Heart left ventricle (tissue), 13 donors: ENCODE data around the gene SIN3B.

ENCODE experiments used
- CTCF ChIP-seq, 12 donors: fragments of 200-600 bp; sonication (generic) in 4 of 12; IDR thresholded peaks; one replicate each; pipeline versions ENCODE4 v1.5.0 to v1.8.0; 2018 to 2022; ENCODE audit warnings: antibody characterized with exemption in 12 of 12, mild to moderate bottlenecking in 5 of 12
- POLR2A ChIP-seq, 2 donors: fragments of 450-650 bp; IDR thresholded peaks; one replicate each; pipeline ENCODE4 v1.6.1; 2017; ENCODE audit warnings: antibody characterized with exemption in 2 of 2, mild to moderate bottlenecking in 2 of 2, moderate library complexity in 2 of 2
- donor health status: ischemic (EF 13 %, LVEDD 7.1; RV severe dilation, severe dysfunction).
- donor health status: DM: no; HTN: yes; CAD: no.
- donor health status: DM: no; HTN: no; CAD: no.
- donor health status: ischemic (EF 25% LVEDD 6.9; RV normal size, moderate dysfunction).
- donor health status: ischemic (EF 25% LVEDD 5.7; RV mildly dilated, moderate dysfunction).
- donor health status: ischemic (EF 35%, LVEDD 5.7; RV mildly dilated, moderate dysfunction).
- donor health status: nonischemic (EF 11% LVEDD 7.7; RV severe dilation, severe dysfunction).
- donor health status: DM: yes; HTN: yes; CAD: no.
- donor health status: PGD.
- donor health status: ischemic (EF 29% LVEDD 5.4; RV normal size, mild dysfunction).
- donor health status: nonischemic (EF 23%, LVEDD 6.1; RV moderate dilation, normal function).

DNA sequence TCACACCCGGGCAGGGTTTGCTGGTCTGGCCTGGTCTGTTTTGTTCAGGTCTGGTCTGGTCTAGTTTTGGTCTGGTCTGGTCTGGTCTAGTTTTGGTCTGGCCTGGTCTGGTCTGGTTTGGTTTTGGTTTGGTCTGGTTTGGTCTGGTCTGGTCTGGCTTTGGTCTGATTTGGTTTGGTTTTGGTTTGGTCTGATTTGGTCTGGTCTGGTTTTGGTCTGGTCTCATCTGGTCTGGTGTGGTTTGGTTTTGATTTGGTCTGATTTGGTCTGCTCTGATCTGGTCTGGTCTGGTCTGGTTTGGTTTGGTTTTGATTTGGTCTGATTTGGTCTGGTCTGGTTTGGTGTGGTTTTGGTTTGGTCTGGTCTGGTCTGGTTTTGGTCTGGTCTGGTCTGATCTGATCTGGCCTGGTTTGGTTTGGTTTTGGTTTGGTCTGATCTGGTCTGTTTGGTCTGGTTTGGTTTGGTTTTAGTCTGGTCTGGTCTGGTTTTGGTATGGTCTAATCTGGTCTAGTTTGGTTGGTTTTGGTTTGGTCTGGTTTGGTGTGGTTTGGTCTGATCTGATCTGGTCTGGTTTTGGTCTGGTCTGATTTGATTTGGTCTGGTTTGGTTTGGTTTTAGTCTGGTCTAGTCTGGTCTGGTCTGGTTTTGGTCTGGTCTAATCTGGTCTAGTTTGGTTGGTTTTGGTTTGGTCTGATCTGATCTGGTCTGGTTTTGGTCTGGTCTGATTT is 45.2 kb downstream of the SIN3B start:
- TF ChIP-seq CTCF (IDR thresholded peaks at IDR 0.05): no peak
- no peak for TF ChIP-seq POLR2A (IDR thresholded peaks at IDR 0.05)
